Peyer's patch (tissue), 4 donors: ENCODE measurements around the gene LRRC8C. TPM values are rescaled to one million over a fixed set of nuclear protein-coding genes. Genes with fewer than 3 reads are reported as not detected.

Source experiments
- DNase-seq, 3 donors: peaks; one replicate each; pipeline ENCODE4 v3.0.0-alpha.2; 2017 to 2019
- H3K27ac ChIP-seq, 4 donors: fragments of 200-600 bp; sonication (generic); one replicate each; pipeline ENCODE4 v1.5.1; 2016 to 2019
- H3K27me3 ChIP-seq, 2 donors: fragments of 200-600 bp; sonication (generic); one replicate each; pipeline ENCODE4 v1.5.1; 2019
- H3K36me3 ChIP-seq, 3 donors: fragments of 200-600 bp; sonication (generic); one replicate each; pipeline ENCODE4 v1.5.1; 2016 to 2019
- H3K4me1 ChIP-seq, 4 donors: fragments of 200-600 bp; sonication (generic); one replicate each; pipeline ENCODE4 v1.5.1; 2016 to 2019
- H3K4me3 ChIP-seq, 4 donors: fragments of 200-600 bp; sonication (generic); 1 replicate in 3 of 4; 2 replicates in 1 of 4; pipeline ENCODE4 v1.5.1; 2016 to 2019; ENCODE audit warnings: mild to moderate bottlenecking in 1 of 4
- H3K9me3 ChIP-seq, 4 donors: fragments of 200-600 bp; sonication (generic); one replicate each; pipeline ENCODE4 v1.5.1; 2016 to 2019; ENCODE audit warnings: mild to moderate bottlenecking in 1 of 4
- POLR2A ChIP-seq, 2 donors: fragments of 450-650 bp; IDR thresholded peaks; one replicate each; pipeline ENCODE4 v1.5.1; 2017; ENCODE audit warnings: antibody characterized with exemption in 2 of 2, mild to moderate bottlenecking in 2 of 2, moderate library complexity in 2 of 2
- total RNA-seq, 4 donors: library from RNA; depleted of rRNA; stranded (reverse); fragments of >200 nt; gene quantifications; one replicate each; pipeline ENCODE4 v1.1.0, GENCODE V29; 2016
- TF ChIP-seq, protein P1 (sequence below), 6 experiments: fragments of 450-650 bp in 4 of 6; fragments of 200-600 bp in 2 of 6; sonication (generic) in 1 of 6; IDR thresholded peaks; one replicate each; pipeline ENCODE4 v1.5.1; 2017 to 2019; ENCODE audit warnings: antibody characterized with exemption in 6 of 6, mild to moderate bottlenecking in 3 of 6, moderate library complexity in 1 of 6

The LRRC8C gene
- total RNA-seq, 4 donors from 2014 or later, result 2.5 to 9.9 (median 4.0) TPM

DNA sequence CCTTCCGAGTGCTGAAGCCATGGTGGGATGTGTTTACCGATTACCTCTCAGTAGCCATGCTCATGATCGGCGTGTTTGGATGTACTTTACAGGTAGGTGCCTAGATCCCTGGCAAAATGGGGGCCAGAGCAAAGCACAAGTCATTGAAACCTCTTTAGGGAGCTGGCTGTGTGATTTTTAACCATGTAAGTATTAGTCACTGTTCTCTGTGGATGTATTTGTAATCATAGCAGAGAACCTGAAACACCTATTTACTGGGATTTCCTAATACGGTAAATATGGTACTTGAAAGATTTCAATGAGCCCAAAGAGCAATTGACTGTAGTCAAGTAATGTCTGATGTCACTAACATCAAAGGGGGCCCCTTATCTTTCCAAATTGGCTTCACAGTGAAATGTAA lies 53.6 kb downstream of the LRRC8C start:
- no peaks in the 10 kb centered on the region for H3K4me1 ChIP-seq
- TF ChIP-seq, protein P1, sequence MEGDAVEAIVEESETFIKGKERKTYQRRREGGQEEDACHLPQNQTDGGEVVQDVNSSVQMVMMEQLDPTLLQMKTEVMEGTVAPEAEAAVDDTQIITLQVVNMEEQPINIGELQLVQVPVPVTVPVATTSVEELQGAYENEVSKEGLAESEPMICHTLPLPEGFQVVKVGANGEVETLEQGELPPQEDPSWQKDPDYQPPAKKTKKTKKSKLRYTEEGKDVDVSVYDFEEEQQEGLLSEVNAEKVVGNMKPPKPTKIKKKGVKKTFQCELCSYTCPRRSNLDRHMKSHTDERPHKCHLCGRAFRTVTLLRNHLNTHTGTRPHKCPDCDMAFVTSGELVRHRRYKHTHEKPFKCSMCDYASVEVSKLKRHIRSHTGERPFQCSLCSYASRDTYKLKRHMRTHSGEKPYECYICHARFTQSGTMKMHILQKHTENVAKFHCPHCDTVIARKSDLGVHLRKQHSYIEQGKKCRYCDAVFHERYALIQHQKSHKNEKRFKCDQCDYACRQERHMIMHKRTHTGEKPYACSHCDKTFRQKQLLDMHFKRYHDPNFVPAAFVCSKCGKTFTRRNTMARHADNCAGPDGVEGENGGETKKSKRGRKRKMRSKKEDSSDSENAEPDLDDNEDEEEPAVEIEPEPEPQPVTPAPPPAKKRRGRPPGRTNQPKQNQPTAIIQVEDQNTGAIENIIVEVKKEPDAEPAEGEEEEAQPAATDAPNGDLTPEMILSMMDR (IDR thresholded peaks at IDR 0.05), result no peak
- TF ChIP-seq POLR2A (IDR thresholded peaks at IDR 0.05), result no peak
- no peaks in the 10 kb centered on the region for H3K9me3 ChIP-seq
- no peak for DNase-seq
- no peaks in the 10 kb centered on the region for H3K36me3 ChIP-seq
- no peak overlapping the region for H3K4me3 ChIP-seq
- H3K27ac ChIP-seq, result no peak overlapping the region
- no peaks in the 10 kb centered on the region for H3K27me3 ChIP-seq

DNA sequence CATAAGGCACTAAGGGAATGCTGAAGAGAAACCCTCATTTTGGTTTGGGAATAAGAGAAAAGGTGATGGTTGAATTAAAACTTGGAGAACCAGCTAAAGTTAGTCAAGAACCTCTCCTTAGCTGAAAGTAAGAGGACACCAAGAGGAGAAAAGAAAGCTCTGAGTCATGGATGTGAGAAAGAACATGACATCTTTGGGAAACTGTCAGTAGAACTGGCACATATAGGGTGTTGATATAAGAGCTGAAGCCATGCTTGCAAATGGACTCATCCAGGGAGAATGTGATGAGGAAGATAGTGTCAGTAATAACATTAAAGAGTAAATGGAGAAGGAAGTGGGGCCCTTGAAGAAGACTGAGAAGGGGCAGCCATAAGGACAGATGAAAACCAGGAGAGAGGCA lies 54.3 kb downstream of the LRRC8C start:
- no peak for TF ChIP-seq POLR2A (IDR thresholded peaks at IDR 0.05)
- TF ChIP-seq, protein P1 (IDR thresholded peaks at IDR 0.05), result no peak
- DNase-seq, result no peak
- Histone ChIP-seq H3K9me3 (no peaks in the 10 kb centered on the region), H3K27me3 (no peaks in the 10 kb centered on the region), H3K4me3 (no peak overlapping the region), H3K4me1 (no peaks in the 10 kb centered on the region), H3K27ac (no peak overlapping the region), H3K36me3 (no peaks in the 10 kb centered on the region)

DNA sequence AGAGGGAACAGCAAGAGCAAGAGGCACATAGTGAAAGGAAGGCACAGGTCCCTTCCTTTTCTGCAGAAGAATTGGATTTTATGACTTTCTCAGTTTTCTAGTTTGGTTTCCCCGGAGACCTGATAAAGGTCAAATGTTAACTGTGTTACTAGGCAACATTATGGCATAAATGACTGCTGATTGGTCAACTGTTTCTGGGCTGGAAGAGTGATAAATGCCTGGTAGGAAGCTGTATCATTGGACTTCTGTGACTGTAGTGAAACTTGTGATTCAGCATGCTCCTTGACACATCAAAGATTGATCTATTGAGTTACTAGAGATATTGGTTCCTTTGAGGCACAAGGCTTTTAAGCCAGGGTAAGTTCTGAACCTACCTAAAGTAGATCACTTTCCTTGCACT lies 55.7 kb downstream of the LRRC8C start:
- H3K9me3 ChIP-seq, result no peaks in the 10 kb centered on the region
- TF ChIP-seq, protein P1 (IDR thresholded peaks at IDR 0.05), result no peak
- no peak for TF ChIP-seq POLR2A (IDR thresholded peaks at IDR 0.05)
- no peak overlapping the region for H3K27ac ChIP-seq
- no peak overlapping the region for H3K4me3 ChIP-seq
- H3K4me1 ChIP-seq, result peaks cover 0 to 4% (median 0%) of the 10 kb centered on the region in 4 donors
- H3K36me3 ChIP-seq, result no peaks in the 10 kb centered on the region
- H3K27me3 ChIP-seq, result no peaks in the 10 kb centered on the region
- no peak for DNase-seq

DNA sequence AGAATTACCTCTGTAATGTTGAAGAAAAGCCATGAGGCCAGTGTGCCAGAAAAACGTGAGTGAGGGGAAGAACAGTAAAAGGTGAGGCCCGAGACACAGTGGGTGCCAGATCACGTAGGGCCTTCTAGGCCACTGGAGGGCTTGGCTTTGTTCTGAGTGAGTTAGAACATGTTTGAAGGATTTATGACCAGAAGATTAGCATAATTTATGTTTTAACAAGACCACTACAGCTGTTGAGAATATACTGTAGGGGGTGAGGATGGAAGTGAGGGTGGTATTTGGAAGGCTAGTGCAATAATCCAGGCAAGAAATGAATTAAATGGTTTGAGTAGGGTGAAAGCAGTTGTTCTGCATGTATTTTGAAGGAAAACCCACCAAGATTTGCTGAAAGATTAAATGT lies 56.3 kb downstream of the LRRC8C start:
- Histone ChIP-seq H3K27ac (no peak overlapping the region), H3K36me3 (no peaks in the 10 kb centered on the region), H3K4me1 (peaks cover 0 to 4% (median 0%) of the 10 kb centered on the region in 4 donors), H3K27me3 (no peaks in the 10 kb centered on the region), H3K9me3 (no peaks in the 10 kb centered on the region), H3K4me3 (no peak overlapping the region)
- TF ChIP-seq, protein P1 (IDR thresholded peaks at IDR 0.05), result no peak
- TF ChIP-seq POLR2A (IDR thresholded peaks at IDR 0.05), result no peak
- DNase-seq, result no peak

DNA sequence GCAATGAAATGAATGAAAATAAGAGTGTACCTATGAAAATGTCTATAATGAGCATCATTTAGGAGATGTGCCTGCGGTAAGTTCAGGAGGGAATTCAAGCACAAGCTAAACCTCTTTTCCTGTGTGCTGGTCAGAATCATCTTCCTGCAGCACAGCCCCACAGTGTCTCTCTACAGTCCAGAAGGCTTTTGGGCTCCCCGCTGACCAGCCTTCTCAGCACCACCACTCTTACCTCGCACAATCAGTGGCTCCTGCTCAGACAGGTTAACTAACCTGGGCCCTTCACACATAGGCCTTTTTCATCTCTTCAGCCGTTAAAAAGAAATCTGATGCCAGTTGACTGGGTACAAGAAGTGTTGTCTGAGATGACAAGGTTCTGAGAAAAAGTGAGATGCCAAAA lies 57.7 kb downstream of the LRRC8C start:
- TF ChIP-seq POLR2A (IDR thresholded peaks at IDR 0.05), result no peak
- TF ChIP-seq, protein P1 (IDR thresholded peaks at IDR 0.05), result no peak
- H3K27me3 ChIP-seq, result no peaks in the 10 kb centered on the region
- no peaks in the 10 kb centered on the region for H3K36me3 ChIP-seq
- H3K9me3 ChIP-seq, result no peaks in the 10 kb centered on the region
- H3K4me3 ChIP-seq, result no peak overlapping the region
- DNase-seq, result no peak
- H3K27ac ChIP-seq, result no peak overlapping the region
- H3K4me1 ChIP-seq, result peaks cover 0 to 4% (median 0%) of the 10 kb centered on the region in 4 donors
